CD4-positive, alpha-beta T cell (primary cell): ENCODE measurements around the gene NDC1. TPM values are rescaled to one million over a fixed set of nuclear protein-coding genes. Genes with fewer than 3 reads are reported as not detected.

Experiments
- ATAC-seq: fragments of 200-7000 bp; cut with Tn5 transposase; one replicate; pipeline ENCODE4 v1.10.0; 2022; ENCODE audit warnings: mild to moderate bottlenecking; ENCODE audit not compliant: poor library complexity
- CTCF ChIA-PET: fragments of 350-600 bp; sonication (Branson Sonifier 250); formaldehyde crosslinking; loops from one replicate; lab custom pipeline; 2021; ENCODE audit warnings: antibody characterized with exemption, inconsistent platforms; lab: Charles Lee
- POLR2A ChIA-PET: fragments of 350-600 bp; sonication (Branson Sonifier 250); formaldehyde crosslinking; loops from one replicate; lab custom pipeline; 2021; ENCODE audit warnings: antibody characterized with exemption, inconsistent platforms; lab: Charles Lee
- DNase-seq, 14 experiments: peaks; one replicate each; pipeline ENCODE4 v3.0.0-alpha.2; 2013 to 2020; ENCODE audit warnings: mixed read lengths in 2 of 14
- H3K27ac ChIP-seq, 2 donors: one replicate each; pipeline versions ENCODE4 v1.5.1 to v1.7.0; 2013; ENCODE audit warnings: low read length in 2 of 2, low read depth in 1 of 2, mild to moderate bottlenecking in 1 of 2
- H3K27me3 ChIP-seq, 2 experiments: 1 replicate in 1 of 2; 2 replicates in 1 of 2; pipeline versions ENCODE4 v1.6.1 to v1.7.0; 2013; ENCODE audit warnings: low read length in 2 of 2, control low read depth in 1 of 2, mild to moderate bottlenecking in 1 of 2, moderate library complexity in 1 of 2; ENCODE audit not compliant: insufficient read depth in 2 of 2, control insufficient read depth in 1 of 2
- H3K36me3 ChIP-seq: one replicate; pipeline ENCODE4 v1.6.1; 2013; ENCODE audit warnings: low read length, control low read depth; ENCODE audit not compliant: insufficient read depth
- H3K4me1 ChIP-seq: one replicate; pipeline ENCODE4 v1.6.1; 2013; ENCODE audit warnings: low read length, control low read depth; ENCODE audit not compliant: insufficient read depth
- H3K4me3 ChIP-seq: one replicate; pipeline ENCODE4 v1.5.1; 2013; ENCODE audit warnings: mild to moderate bottlenecking, low read length, moderate library complexity
- H3K9me3 ChIP-seq, 2 experiments: 1 replicate in 1 of 2; 2 replicates in 1 of 2; pipeline versions ENCODE4 v1.6.1 to v1.7.0; 2013; ENCODE audit warnings: low read length in 2 of 2, mild to moderate bottlenecking in 2 of 2, control low read depth in 1 of 2, moderate library complexity in 1 of 2; ENCODE audit not compliant: control insufficient read depth in 1 of 2, insufficient read depth in 1 of 2
- H3K27ac Mint-ChIP-seq: one replicate; pipeline ENCODE4 v1.8.0; 2020; ENCODE audit warnings: mixed read lengths
- H3K27me3 Mint-ChIP-seq: one replicate; pipeline ENCODE4 v1.8.0; 2021; ENCODE audit warnings: mixed read lengths
- H3K36me3 Mint-ChIP-seq: one replicate; pipeline ENCODE4 v1.8.0; 2021; ENCODE audit warnings: low read depth, mixed read lengths
- H3K4me1 Mint-ChIP-seq: one replicate; pipeline ENCODE4 v1.8.0; 2021; ENCODE audit warnings: low read depth, mixed read lengths
- H3K4me3 Mint-ChIP-seq: one replicate; pipeline ENCODE4 v1.8.0; 2020; ENCODE audit warnings: mild to moderate bottlenecking, mixed read lengths
- H3K9me3 Mint-ChIP-seq: one replicate; pipeline ENCODE4 v1.8.0; 2020; ENCODE audit warnings: mixed read lengths
- CTCF ChIP-seq: fragments of 200-600 bp; IDR thresholded peaks from one replicate; pipeline ENCODE4 v1.8.0; 2022; ENCODE audit warnings: antibody characterized with exemption, mild to moderate bottlenecking
- intact Hi-C, 2 experiments: fragments of 100-400 bp; cut with DNase I in 1 of 2; cut with micrococcal nuclease in 1 of 2; formaldehyde crosslinking; loops; one replicate each; pipeline versions ENCODE4 v1.15.1 to v1.9.0; 2023 to 2025; cut with DNase I, micrococcal nuclease
- total RNA-seq, 174 experiments: library from RNA in 2 of 174; stranded (reverse) in 2 of 174; gene quantifications; one replicate each; pipeline ENCODE4 v1.2.3 and lab custom pipeline; 2021 to 2026

Gene NDC1
- total RNA-seq, 2 experiments from 2014 or later = 5.4 to 8.1 TPM

- Mint-ChIP-seq H3K4me1 (no peaks in the 10 kb centered on the region), H3K36me3 (peaks cover 93% of the 10 kb centered on the region), H3K9me3 (no peaks in the 10 kb centered on the region), H3K27ac (no peak overlapping the region), H3K4me3 (no peak overlapping the region), H3K27me3 (no peaks in the 10 kb centered on the region)
- intact Hi-C loops = no loop called here
- H3K36me3 ChIP-seq = peaks cover 37% of the 10 kb centered on the region
- CTCF ChIA-PET = no interaction called here
- H3K4me1 ChIP-seq = no peaks in the 10 kb centered on the region
- no peak for ATAC-seq
- no peak overlapping the region for H3K4me3 ChIP-seq
- POLR2A ChIA-PET = no interaction called here
- DNase-seq = no peak
- no peak for TF ChIP-seq CTCF
- no peaks in the 10 kb centered on the region for H3K9me3 ChIP-seq
- no peak overlapping the region for H3K27ac ChIP-seq
- no peaks in the 10 kb centered on the region for H3K27me3 ChIP-seq
Measured at GRCh38 chr1:53810497-53810896, 27.6 kb downstream of the NDC1 start.

- Mint-ChIP-seq H3K4me3 (no peak overlapping the region), H3K9me3 (no peaks in the 10 kb centered on the region), H3K27me3 (no peaks in the 10 kb centered on the region), H3K36me3 (peaks cover 91% of the 10 kb centered on the region), H3K4me1 (no peaks in the 10 kb centered on the region), H3K27ac (no peak overlapping the region)
- no peaks in the 10 kb centered on the region for H3K9me3 ChIP-seq
- H3K27me3 ChIP-seq = no peaks in the 10 kb centered on the region
- no peak for DNase-seq
- ATAC-seq = no peak
- H3K4me3 ChIP-seq = no peak overlapping the region
- POLR2A ChIA-PET = no interaction called here
- CTCF ChIA-PET = no interaction called here
- no peak for TF ChIP-seq CTCF
- H3K27ac ChIP-seq = no peak overlapping the region
- intact Hi-C loops = no loop called here
- H3K4me1 ChIP-seq = no peaks in the 10 kb centered on the region
- H3K36me3 ChIP-seq = peaks cover 41% of the 10 kb centered on the region
Measured at GRCh38 chr1:53810007-53810406, 28.1 kb downstream of the NDC1 start.

GRCh38 chr1:53807916-53808315, 30.2 kb downstream of the NDC1 start:
- Histone ChIP-seq H3K4me3 (no peak overlapping the region), H3K27ac (no peak overlapping the region), H3K9me3 (no peaks in the 10 kb centered on the region), H3K27me3 (no peaks in the 10 kb centered on the region), H3K4me1 (no peaks in the 10 kb centered on the region), H3K36me3 (peaks cover 53% of the 10 kb centered on the region)
- Mint-ChIP-seq H3K27me3 (no peaks in the 10 kb centered on the region), H3K27ac (no peak overlapping the region), H3K9me3 (no peaks in the 10 kb centered on the region), H3K4me3 (no peak overlapping the region), H3K36me3 (peaks cover 90% of the 10 kb centered on the region), H3K4me1 (no peaks in the 10 kb centered on the region)
- ChIA-PET CTCF (no interaction called here), POLR2A (no interaction called here)
- DNase-seq = no peak
- ATAC-seq = no peak
- intact Hi-C loops = no loop called here
- no peak for TF ChIP-seq CTCF
